DMS153 treated with DMSO at 0.1 percent for 48 hours (cell line): ENCODE results near the gene PCNA.
A peak's percentile ranks its signal among the peaks of the same experiment; 100 is the strongest.

Experiments
- DNase-seq: peaks from one replicate; lab custom pipeline; 2025; ENCODE audit not compliant: unreplicated experiment; lab: John Stamatoyannopoulos, UW

PCNA gene

DNA sequence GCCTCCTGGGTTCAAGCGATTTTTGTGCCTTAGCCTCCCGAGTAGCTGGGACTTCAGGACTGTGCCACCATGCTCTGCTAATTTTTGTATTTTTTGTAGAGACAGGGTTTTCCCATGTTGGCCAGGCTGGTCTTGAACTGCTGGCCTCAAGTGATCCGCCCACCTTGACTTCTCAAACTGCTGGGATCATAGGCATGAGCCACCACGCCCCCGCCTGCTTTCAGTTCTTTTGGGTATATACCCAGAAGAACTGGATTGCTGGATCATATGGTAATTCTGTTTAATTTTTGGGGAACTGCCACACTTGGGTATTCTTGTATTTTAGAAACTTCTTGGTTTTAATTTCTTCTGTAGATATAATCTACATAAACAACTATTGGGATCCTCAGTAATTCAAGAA is 24.1 kb upstream of the PCNA start:
- DNase-seq, result no peak

DNA sequence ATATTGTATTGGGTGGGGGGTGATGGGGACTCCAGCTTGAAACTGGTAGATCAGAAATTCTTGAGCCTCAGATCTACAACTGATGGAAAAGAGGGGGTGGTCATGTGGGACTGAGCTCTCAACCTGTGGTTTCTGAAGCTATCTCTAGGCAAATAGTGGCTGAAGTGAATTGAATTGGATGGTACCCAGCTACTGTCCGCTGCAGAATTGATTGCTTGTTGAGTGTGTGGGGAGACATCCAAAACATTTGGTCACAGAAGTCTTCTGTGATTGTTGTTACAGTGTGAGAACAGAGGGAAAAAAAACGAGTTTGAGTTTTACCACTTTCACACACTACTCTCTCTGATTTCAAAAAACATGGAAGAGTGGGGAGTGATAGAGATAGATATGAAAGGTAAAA is 21.9 kb upstream of the PCNA start:
- no peak for DNase-seq

DNA sequence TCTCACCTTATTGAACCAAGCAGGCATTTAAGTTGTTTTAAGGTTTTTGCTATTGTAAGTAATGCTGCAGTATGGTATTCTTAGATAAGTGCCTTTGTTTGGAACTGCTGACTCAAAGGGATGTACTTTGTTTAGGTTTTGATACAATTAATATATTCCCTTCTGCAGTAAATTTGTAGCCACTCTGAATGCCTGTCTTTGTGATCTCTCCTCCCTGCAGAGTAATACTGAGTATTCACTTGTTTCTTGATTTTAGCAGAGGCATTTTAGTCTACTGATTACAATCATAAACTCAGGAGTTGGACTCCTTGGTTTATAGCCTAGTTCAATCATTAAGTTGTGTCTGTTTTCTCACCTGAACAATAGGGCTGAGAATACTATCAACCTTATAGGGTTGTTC is 20.4 kb upstream of the PCNA start:
- no peak for DNase-seq

DNA sequence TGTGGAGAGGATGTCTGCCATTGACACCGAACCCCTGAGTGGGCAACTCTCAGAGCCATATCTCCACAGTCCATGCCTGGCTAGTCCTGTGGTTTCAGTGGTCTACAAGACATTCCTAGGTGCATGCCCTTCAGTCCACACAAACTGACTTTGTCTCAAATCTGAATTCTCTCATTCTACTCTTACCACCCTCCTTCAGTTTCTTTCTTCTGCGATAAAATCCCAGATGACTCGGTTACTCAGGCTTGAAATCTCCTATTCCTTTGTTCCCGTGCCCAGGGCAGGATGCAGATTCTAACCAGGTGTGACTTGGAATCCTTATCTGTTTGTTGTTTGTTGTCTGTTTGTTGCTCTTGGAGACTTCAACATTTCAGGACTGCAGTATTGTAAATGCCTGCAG is 16.3 kb upstream of the PCNA start:
- DNase-seq, result no peak

DNA sequence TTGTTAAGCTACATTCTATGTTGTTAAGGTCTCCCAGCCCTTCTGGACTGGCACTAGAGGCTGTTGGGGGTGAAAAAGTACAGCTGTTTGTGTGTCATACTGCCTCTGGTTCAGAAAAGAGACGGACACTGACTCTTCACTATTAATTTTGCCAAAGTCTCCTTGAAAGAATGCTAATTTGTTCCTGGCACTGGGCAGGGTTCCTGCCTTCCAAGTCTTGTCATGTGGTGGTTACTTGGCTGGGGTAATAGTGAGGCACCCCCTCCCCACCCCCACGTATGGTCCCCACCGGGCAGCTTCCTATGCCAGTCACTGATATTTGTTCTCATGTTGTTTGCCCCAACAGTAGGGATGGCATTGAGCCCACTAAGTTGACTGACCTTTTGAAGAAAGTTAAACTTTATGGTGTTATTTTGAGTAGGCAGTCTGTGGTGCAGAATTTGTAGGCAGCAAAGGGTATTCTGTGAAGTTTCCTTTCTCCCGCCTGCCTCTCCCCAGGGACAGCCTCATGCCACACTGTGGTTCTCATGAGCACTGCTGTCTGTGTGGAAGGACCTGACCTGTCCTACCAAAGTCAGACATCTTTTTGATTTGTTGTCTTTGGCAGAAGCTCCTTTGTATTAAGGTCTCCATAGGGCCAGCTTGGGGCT is 15.7 kb upstream of the PCNA start:
- DNase-seq, result no peak

DNA sequence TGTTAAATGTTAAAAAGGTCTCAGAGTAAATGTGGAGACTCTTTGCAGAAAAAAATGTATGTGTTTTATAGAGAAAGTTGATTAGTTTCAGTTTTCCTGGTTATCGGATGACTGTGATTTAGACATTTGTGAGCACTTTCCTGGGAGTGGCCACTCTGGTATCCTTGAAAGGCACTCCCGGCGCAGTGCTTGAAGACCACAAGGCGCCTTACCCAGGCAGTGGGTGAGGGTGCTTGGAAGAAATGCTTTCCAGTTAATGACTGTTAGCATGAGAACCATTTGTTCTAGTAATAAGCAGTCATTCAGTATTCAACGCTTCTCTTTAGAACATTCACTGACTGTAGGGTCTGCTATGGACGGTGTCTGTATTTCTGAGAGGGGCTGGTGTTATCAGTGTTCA is 14.2 kb upstream of the PCNA start:
- no peak for DNase-seq

DNA sequence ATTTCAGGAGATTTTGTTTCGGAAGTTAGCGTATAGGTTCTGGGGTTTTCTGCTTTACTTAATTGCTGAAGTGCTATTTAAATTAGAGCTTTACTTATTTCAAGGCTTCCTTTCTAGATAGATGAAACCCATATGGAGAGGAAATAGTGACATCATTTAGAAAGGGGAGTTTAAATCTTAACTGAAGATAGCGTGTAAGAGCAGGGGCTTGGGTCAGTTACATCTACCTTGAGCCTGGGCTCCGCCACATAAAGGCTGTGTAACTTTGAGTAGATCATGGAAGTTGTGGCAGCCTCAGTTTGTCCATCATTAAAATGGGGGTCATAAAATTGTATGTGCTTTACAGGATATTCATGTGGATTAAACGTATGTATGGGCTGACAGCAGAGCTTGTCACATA is 11.7 kb upstream of the PCNA start:
- DNase-seq, result no peak

DNA sequence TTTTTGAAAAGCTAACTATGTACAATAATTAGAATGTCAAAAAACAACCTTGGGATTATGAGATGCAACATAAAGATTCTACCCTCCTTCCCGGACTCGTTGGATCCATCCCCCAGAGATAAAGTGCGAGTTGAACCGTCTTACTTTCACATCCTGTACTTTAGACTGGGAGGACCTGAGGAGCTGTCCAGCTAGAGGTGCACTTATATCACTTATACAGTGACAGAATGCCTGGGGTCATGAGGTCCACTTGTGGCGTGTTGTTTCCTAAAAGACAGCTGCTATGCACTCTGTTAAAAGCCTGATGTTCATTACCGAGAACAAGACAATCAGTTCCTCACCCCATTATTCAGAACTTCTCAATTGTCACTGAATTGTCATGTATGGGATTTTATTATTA is 9.1 kb upstream of the PCNA start:
- no peak for DNase-seq

GRCh38 chr20:5127859-5128424 is 8.2 kb upstream of the PCNA start:
- no peak for DNase-seq

- peak; percentile 9 for DNase-seq
Observed at GRCh38 chr20:5127204-5127858, 7.6 kb upstream of the PCNA start.

GRCh38 chr20:5126512-5127203 is 6.9 kb upstream of the PCNA start, which contains the start of gene CDS2:
TSS of gene CDS2 (plus strand) at chr20:5127008. CDS start at chr20:5127093, 85 bp downstream.
- DNase-seq, result peak; percentile 98

DNA sequence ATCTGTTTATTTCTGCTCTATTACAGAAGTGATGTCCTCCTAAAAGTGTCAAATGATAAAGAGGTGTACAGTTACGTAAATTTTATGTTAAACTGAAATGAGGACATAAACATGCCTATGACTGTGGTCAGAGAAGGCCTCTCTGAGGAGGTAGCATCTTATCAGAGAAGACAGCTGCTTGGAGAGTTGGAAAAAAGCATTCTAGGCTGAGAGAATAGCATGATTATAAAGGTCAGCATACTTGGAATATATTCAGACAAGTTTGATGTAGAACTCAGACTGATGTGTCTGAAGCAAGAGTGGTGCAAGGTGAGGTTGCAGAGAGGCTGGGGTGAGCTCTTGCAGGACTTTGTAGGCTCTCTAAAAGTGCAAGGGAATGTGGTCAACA is 3.1 kb upstream of the PCNA start:
- DNase-seq, result no peak

- no peak for DNase-seq
Observed at GRCh38 chr20:5120185-5120476, 373 bp upstream of the PCNA start.

DNA sequence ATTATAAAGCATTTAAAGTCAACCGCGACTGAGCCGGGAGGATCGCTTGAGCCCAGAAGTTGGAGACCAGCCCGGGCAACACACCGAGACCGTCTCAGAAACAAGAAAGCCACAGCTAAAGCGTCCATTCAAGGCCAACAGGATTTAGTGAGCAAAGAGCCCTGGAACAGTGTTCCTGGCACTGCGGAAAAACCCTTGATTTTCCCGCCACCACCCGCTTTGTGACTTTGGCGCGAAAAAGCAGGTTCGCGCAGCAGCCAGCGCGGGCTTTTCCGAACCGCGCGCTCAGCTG is 669 bp downstream of the PCNA start:
- no peak for DNase-seq

GRCh38 chr20:5118220-5119142 is 1.3 kb downstream of the PCNA start:
- no peak for DNase-seq

DNA sequence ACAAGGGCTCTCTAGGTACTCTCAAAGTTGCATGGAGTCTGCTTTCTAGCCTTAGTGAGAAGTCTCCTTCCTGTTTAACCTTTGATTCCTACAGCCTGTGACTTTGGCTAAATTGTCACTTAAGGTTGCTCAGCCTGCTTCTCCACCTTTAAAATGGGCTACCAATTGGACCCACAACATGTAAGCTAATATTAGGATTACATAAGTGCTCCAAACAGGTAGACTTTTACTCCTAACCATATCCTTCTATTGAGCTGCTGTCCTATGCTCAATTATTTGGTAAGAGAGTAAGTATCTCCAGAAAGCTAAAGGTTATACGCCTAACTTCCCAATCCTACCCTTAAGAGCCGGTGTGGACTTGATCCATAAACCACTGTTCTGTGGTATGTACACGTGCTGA is 2.9 kb downstream of the PCNA start:
- no peak for DNase-seq

DNA sequence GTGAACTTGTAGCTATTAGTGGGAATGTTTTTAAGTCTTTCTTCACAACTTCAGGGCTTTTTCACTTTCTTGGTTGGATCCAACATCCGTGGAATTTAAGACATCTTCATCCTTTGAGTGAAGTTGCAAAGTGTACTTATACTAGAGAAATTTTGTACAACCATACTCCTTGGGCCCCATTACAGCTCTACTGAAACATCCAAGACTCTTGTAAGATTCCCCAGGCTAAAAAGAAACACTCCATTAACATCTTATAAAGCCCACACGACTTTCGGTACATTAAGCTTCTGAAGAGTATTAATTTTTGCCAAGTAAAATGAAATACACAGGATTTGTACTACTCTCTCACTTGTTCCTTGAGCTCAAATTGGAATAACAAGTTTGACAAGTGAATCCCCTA is 5.4 kb downstream of the PCNA start:
- no peak for DNase-seq

DNA sequence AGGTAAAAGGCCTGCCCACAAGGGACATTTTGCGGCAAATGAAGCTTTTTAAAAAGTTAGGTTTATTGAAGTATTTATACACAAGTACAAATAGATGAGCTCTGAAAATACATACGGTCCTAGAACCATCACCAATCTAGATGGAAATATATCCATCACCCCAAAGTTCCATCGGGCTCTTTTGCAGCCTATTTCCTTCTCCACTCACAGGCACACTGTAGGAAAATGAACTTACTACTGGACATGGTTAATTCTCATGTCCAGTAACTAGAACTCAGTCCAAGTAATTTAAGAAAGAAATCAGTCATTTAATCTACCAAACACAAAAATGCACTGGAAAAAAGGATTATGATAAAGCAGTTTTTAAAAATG is 6.2 kb downstream of the PCNA start:
- DNase-seq, result no peak

DNA sequence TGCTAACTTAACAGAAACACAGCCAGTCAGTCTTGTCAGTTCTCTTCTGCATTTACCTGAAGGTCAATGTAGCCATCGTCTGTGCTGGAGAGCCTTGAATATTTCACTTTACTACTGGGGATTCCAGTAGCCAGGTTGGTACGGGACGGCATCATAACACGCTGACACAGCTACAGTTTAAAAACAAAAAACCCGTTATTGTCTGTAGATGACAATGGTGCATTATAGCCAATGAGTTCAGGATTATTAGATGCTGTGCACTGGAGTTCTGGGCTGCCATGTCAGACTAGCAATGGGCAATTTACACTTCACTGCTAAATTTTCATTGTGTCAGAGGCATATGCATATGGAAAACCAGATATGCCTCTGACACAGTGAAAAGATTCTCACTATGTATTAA is 10.5 kb downstream of the PCNA start:
- DNase-seq, result no peak

DNA sequence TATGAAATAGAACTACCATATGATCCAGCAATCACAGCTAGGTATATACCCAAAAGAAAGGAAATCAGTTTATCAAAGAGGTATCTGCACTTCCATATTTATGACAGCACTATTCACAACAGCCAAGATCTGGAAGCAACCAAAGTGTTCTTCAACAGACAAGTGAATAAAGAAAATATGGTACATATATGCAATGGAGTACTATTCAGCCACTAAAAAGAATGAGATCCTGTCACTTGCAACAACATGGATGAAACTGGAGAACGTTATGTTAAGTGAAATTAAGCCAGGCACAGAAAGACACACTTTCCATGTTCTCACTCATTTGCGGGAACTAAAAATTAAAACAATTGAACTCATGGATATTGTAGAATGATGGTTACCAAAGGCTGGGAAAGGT is 15.3 kb downstream of the PCNA start:
- no peak for DNase-seq

- DNase-seq, result peak; percentile 3
Observed at GRCh38 chr20:5100684-5101347, 18.9 kb downstream of the PCNA start.
